ENCODE data around the gene TMX1.

- no peak for TF ChIP-seq CTCF (IDR thresholded peaks at IDR 0.05; ENCODE audit: insufficient read depth, low read depth, low read length)
- TF ChIP-seq EZH2 (IDR thresholded peaks at IDR 0.05; ENCODE audit: insufficient read depth, low read length): no peak
These were observed 23.4 kb upstream of the TMX1 start for GRCh38 chr14:51216602-51217001.
